ENCODE data around the gene DRICH1.

DRICH1 gene

GRCh38 chr22:23578306-23578705 is 53.8 kb downstream of the DRICH1 start:
- Histone ChIP-seq H3K4me2 (no peak overlapping the region), H3K36me3 (ENCODE audit: insufficient read depth) (no peaks in the 10 kb centered on the region), H3K27ac (no peak overlapping the region), H3K9ac (no peak overlapping the region), H2AFZ (ENCODE audit: low read depth) (no peak overlapping the region), H3K27me3 (ENCODE audit: insufficient read depth, low read depth) (no peaks in the 10 kb centered on the region), H3K4me3 (IDR thresholded peaks at IDR 0.05; ENCODE audit: insufficient read depth, low read depth, low read length) (no peak overlapping the region), H3K4me1 (ENCODE audit: low read depth, poor library complexity, severe bottlenecking) (no peaks in the 10 kb centered on the region), H3K79me2 (ENCODE audit: insufficient read depth, low read depth) (no peaks in the 10 kb centered on the region), H4K20me1 (ENCODE audit: insufficient read depth) (no peaks in the 10 kb centered on the region)
- TF ChIP-seq, protein P1, sequence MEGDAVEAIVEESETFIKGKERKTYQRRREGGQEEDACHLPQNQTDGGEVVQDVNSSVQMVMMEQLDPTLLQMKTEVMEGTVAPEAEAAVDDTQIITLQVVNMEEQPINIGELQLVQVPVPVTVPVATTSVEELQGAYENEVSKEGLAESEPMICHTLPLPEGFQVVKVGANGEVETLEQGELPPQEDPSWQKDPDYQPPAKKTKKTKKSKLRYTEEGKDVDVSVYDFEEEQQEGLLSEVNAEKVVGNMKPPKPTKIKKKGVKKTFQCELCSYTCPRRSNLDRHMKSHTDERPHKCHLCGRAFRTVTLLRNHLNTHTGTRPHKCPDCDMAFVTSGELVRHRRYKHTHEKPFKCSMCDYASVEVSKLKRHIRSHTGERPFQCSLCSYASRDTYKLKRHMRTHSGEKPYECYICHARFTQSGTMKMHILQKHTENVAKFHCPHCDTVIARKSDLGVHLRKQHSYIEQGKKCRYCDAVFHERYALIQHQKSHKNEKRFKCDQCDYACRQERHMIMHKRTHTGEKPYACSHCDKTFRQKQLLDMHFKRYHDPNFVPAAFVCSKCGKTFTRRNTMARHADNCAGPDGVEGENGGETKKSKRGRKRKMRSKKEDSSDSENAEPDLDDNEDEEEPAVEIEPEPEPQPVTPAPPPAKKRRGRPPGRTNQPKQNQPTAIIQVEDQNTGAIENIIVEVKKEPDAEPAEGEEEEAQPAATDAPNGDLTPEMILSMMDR (conservative IDR thresholded peaks at IDR 0.05; ENCODE audit: low read depth, low read length) = no peak

DNA sequence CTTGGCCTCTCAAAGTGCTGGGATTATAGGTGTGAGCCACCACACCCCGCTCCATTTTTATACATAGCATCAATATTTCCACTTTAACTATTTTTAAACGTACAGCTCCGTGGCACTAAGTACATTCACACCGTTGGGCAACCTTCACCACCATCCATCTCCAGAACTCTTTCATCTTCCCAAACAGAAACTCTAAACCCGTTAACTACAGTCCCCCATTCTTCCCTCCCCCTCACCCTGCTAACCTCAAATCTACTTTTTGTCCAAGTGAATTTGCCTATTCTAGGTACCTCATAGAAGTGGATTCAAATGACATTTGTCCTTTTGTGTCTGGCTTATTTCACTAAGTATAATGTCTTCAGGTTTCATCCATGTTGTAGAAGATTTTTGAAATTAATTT is 55.4 kb downstream of the DRICH1 start:
- H3K4me3 ChIP-seq (IDR thresholded peaks at IDR 0.05; ENCODE audit: insufficient read depth, low read depth, low read length) = no peak overlapping the region

GRCh38 chr22:23575601-23576000 is 56.5 kb downstream of the DRICH1 start:
- Histone ChIP-seq H3K9ac (no peak overlapping the region), H3K27me3 (ENCODE audit: insufficient read depth, low read depth) (no peaks in the 10 kb centered on the region), H3K4me1 (ENCODE audit: low read depth, poor library complexity, severe bottlenecking) (no peaks in the 10 kb centered on the region), H3K79me2 (ENCODE audit: insufficient read depth, low read depth) (no peaks in the 10 kb centered on the region), H3K4me2 (no peak overlapping the region), H4K20me1 (ENCODE audit: insufficient read depth) (no peaks in the 10 kb centered on the region), H3K4me3 (IDR thresholded peaks at IDR 0.05; ENCODE audit: insufficient read depth, low read depth, low read length) (no peak overlapping the region), H2AFZ (ENCODE audit: low read depth) (no peak overlapping the region), H3K27ac (no peak overlapping the region), H3K36me3 (ENCODE audit: insufficient read depth) (no peaks in the 10 kb centered on the region)
- TF ChIP-seq, protein P1 (conservative IDR thresholded peaks at IDR 0.05; ENCODE audit: low read depth, low read length) = no peak

More for the DNA sequence above, 55.4 kb downstream of the DRICH1 start:
- H3K4me1 ChIP-seq (ENCODE audit: low read depth, poor library complexity, severe bottlenecking) = no peaks in the 10 kb centered on the region
- no peaks in the 10 kb centered on the region for H3K36me3 ChIP-seq (ENCODE audit: insufficient read depth)
- no peak overlapping the region for H3K4me2 ChIP-seq
- no peak overlapping the region for H3K27ac ChIP-seq
- no peak overlapping the region for H3K9ac ChIP-seq
- no peaks in the 10 kb centered on the region for H4K20me1 ChIP-seq (ENCODE audit: insufficient read depth)
- TF ChIP-seq, protein P1 (conservative IDR thresholded peaks at IDR 0.05; ENCODE audit: low read depth, low read length) = no peak
- no peaks in the 10 kb centered on the region for H3K27me3 ChIP-seq (ENCODE audit: insufficient read depth, low read depth)
- no peaks in the 10 kb centered on the region for H3K79me2 ChIP-seq (ENCODE audit: insufficient read depth, low read depth)
- H2AFZ ChIP-seq (ENCODE audit: low read depth) = no peak overlapping the region

GRCh38 chr22:23574877-23575276 is 57.2 kb downstream of the DRICH1 start:
- no peaks in the 10 kb centered on the region for H3K4me1 ChIP-seq (ENCODE audit: low read depth, poor library complexity, severe bottlenecking)
- H3K4me2 ChIP-seq = no peak overlapping the region
- no peak overlapping the region for H3K4me3 ChIP-seq (IDR thresholded peaks at IDR 0.05; ENCODE audit: insufficient read depth, low read depth, low read length)
- H3K27me3 ChIP-seq (ENCODE audit: insufficient read depth, low read depth) = no peaks in the 10 kb centered on the region
- no peaks in the 10 kb centered on the region for H4K20me1 ChIP-seq (ENCODE audit: insufficient read depth)
- no peaks in the 10 kb centered on the region for H3K79me2 ChIP-seq (ENCODE audit: insufficient read depth, low read depth)
- H2AFZ ChIP-seq (ENCODE audit: low read depth) = no peak overlapping the region
- TF ChIP-seq, protein P1 (conservative IDR thresholded peaks at IDR 0.05; ENCODE audit: low read depth, low read length) = no peak
- no peaks in the 10 kb centered on the region for H3K36me3 ChIP-seq (ENCODE audit: insufficient read depth)
- H3K9ac ChIP-seq = no peak overlapping the region
- no peak overlapping the region for H3K27ac ChIP-seq
